ENCODE results near the gene ANKRD66.

GRCh38 chr6:46729787-46730326 lies 16.9 kb upstream of the ANKRD66 start:
- TF ChIP-seq CTCF (conservative IDR thresholded peaks at IDR 0.05; ENCODE audit: low read length) (no peak), EZH2phosphoT487 (IDR thresholded peaks at IDR 0.05; ENCODE audit: borderline replicate concordance) (no peak)
